Memory B cell (primary cell): ENCODE data around the gene ARHGDIB.

Experiments
- ATAC-seq: fragments of 150-1000 bp; cut with Tn5 transposase; 2 replicates; pipeline ENCODE4 v1.10.0; 2021; ENCODE audit warnings: low read depth, mild to moderate bottlenecking, moderate library complexity
- DNase-seq, 2 donors: peaks; one replicate each; pipeline ENCODE4 v3.0.0; 2022; ENCODE audit warnings: low spot score in 2 of 2
- H3K27ac Mint-ChIP-seq: one replicate; pipeline ENCODE4 v1.8.0; 2022; ENCODE audit warnings: mild to moderate bottlenecking, moderate library complexity, mixed read lengths
- H3K27me3 Mint-ChIP-seq: one replicate; pipeline ENCODE4 v1.8.0; 2022; ENCODE audit warnings: mixed read lengths
- H3K36me3 Mint-ChIP-seq: one replicate; pipeline ENCODE4 v1.8.0; 2022; ENCODE audit warnings: mild to moderate bottlenecking, mixed read lengths
- H3K4me1 Mint-ChIP-seq: one replicate; pipeline ENCODE4 v1.8.0; 2022; ENCODE audit warnings: mixed read lengths
- H3K4me3 Mint-ChIP-seq: one replicate; pipeline ENCODE4 v1.8.0; 2022; ENCODE audit warnings: mild to moderate bottlenecking, moderate library complexity, mixed read lengths
- H3K9me3 Mint-ChIP-seq: one replicate; pipeline ENCODE4 v1.8.0; 2022; ENCODE audit warnings: mixed read lengths

ARHGDIB gene

DNA sequence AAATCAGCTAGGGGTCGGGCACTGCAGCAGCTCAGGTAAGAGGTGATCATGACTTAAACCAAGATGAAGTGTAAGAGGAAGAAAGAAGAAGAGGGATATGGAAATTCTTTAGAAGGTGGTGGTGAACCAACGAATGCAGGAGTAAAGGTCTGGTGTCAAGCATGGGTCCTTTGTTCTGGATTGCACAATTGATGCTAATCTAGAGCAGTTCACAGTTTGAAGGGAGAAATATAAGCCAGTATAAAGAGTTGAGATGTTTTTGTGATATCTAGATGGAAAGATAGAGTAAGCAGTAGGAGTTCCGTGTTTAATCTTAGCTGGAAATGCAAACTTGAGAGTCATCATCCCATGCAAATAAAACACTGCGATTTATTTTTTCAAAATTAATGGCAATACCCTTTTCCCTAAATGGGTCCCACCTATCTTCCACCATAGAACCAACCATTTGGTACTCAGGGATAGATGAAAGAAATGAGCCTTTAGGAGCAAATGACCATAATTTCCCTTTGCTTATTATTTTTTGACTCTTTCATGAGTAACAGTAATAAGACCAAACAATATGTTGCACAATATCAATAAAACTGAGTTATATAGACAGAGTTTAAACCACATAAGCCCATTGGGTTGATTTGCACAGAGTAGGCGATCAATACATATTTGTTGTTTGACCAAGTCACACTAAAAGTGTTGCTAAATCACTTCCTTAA, 60.7 kb downstream of the ARHGDIB start:
- H3K27me3 Mint-ChIP-seq, result no peaks in the 10 kb centered on the region
- no peaks in the 10 kb centered on the region for H3K9me3 Mint-ChIP-seq
- no peak for ATAC-seq
- H3K27ac Mint-ChIP-seq, result no peak overlapping the region
- DNase-seq, result no peak
- H3K4me3 Mint-ChIP-seq, result no peak overlapping the region
- H3K36me3 Mint-ChIP-seq, result peaks cover 3% of the 10 kb centered on the region
- peaks cover 4% of the 10 kb centered on the region for H3K4me1 Mint-ChIP-seq

- no peak for DNase-seq
- ATAC-seq, result no peak
These were observed 64.8 kb downstream of the ARHGDIB start for GRCh38 chr12:14896521-14897169.

GRCh38 chr12:14893506-14894250, 67.7 kb downstream of the ARHGDIB start:
- no peak for ATAC-seq
- no peaks in the 10 kb centered on the region for H3K27me3 Mint-ChIP-seq
- H3K36me3 Mint-ChIP-seq, result no peaks in the 10 kb centered on the region
- no peaks in the 10 kb centered on the region for H3K9me3 Mint-ChIP-seq
- no peak overlapping the region for H3K27ac Mint-ChIP-seq
- no peak overlapping the region for H3K4me3 Mint-ChIP-seq
- no peak for DNase-seq
- no peaks in the 10 kb centered on the region for H3K4me1 Mint-ChIP-seq

More at GRCh38 chr12:14896521-14897169, 64.8 kb downstream of the ARHGDIB start:
- H3K9me3 Mint-ChIP-seq, result no peaks in the 10 kb centered on the region
- H3K27ac Mint-ChIP-seq, result no peak overlapping the region
- no peaks in the 10 kb centered on the region for H3K27me3 Mint-ChIP-seq
- no peak overlapping the region for H3K4me3 Mint-ChIP-seq
- H3K36me3 Mint-ChIP-seq, result no peaks in the 10 kb centered on the region
- no peaks in the 10 kb centered on the region for H3K4me1 Mint-ChIP-seq

DNA sequence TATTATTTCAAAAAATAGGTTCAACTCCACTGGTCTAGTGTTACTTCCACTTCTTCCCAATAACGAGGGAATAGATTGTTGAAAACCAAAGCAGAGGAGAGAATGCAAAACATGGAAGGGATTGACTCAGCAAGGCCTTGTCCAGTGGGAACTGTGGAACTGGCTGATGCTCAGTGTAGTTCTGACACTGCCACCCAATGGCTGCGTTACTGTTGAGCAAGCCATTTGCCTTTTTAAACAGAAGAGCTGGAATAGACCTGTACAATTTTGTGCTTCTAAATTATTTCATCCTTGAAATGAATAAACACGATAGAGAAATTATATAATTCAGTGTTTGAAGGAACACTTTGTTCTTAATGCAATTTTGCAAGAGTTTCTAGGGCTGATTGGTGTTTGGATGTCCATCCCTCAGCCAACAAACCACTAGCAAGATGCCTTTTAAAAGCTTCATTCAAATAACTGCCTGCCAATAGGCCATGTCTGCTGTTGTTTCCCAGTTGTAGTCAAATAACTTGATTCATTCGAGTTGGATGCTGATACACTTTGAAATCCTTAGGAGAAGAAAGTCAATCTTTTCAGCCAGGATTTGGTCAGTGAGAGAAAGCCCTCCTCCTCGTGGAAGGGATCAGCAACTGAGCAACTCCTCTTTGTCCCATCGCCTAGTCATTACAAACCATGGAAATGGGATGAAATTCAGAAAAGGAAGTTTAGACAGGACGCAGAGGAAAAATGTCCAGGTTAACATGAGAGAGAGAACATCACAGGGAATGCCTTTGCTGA, 68.5 kb downstream of the ARHGDIB start:
- peaks cover 3% of the 10 kb centered on the region for H3K27me3 Mint-ChIP-seq
- H3K9me3 Mint-ChIP-seq, result no peaks in the 10 kb centered on the region
- no peaks in the 10 kb centered on the region for H3K36me3 Mint-ChIP-seq
- H3K4me1 Mint-ChIP-seq, result no peaks in the 10 kb centered on the region
- H3K4me3 Mint-ChIP-seq, result no peak overlapping the region
- DNase-seq (no peak), ATAC-seq (no peak)
- H3K27ac Mint-ChIP-seq, result no peak overlapping the region
